GDM1 (cell line): ENCODE results near the gene PIK3CG.
"Not testable (repeated sequence)": the region's sequence is repeated elsewhere in the genome, so short reads cannot be mapped to it uniquely, and the experiment has no call there.

Experiments used
- DNase-seq: peaks from one replicate; lab custom pipeline; 2025; lab: John Stamatoyannopoulos, UW

The PIK3CG gene

DNA sequence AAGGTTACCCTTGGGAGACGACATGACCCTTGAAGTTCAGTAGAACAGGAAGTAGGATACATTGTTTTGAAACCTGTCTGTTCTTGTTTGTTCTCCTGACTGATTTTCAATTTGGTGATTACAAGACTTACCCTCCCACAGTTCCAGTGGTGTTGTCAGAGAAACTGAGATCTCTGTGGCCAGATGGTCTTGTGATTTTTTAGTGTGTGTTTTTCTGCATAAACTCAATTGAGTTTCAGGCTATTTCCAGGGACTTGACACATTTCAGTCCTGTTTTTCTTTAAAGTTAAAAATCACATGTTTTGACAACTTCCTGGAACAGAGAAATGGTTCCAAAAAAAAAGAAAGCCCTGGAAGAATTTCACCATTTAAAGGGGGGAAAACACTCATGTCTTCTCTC is 22.3 kb downstream of the PIK3CG start:
- DNase-seq = no peak

DNA sequence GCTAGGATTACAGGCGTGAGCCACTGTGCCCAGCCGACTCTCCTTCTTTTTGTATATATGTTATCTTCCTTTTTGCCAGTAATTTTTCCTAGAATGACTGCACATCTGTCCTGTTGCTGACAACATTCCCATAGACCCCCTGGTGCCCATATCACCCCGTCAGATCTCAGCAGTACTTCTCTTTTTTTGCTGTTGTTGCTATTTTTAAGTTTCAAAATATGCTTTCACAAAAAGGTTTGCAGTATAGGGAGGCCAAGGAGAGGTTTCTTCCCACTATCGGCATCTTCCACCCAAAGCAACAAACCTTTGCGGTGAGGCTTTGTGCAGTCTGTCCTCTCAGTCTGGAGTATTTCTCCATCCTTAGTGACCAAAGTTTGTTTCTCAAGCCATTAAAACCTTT is 23.1 kb downstream of the PIK3CG start:
- DNase-seq = no peak

DNA sequence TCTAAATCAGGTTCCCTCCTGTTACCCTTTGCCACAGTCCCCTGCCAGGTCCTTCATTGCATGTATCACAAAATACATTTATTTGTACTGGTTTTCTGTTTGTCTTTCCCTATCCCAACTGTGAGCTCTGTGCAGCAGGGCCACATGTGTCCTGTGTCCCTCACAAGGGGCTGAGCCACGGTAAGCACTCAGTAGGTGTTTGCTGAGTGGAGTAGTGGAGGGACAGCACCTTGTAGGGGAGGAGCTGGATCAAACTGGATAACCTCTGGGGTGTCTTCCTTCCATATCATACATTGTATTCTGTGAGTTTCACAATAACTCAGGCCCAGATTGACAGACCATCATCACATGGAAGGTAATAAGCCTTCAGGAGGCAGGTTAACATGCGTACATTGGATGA is 25.9 kb downstream of the PIK3CG start:
- no peak for DNase-seq

GRCh38 chr7:106891548-106892410 is 26.7 kb downstream of the PIK3CG start:
- DNase-seq = no peak

DNA sequence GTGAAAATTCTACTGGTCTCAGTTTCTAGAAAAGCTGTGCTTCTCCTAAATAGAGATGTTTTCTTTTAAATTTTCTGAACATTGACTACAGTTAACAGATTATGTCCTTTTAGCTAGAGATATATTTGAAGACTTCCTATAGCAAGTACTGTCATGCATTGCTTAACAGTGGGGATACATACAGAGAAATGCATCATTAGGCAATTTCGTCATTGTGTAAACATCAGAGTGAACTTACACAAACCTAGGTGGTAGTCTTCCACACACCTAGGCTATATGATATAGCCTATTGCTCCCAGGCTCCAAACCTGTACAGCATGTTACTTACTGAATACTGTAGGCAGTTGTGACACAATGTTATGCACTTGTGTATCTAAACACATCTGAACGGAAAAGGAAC is 28.5 kb downstream of the PIK3CG start:
- DNase-seq = no peak

DNA sequence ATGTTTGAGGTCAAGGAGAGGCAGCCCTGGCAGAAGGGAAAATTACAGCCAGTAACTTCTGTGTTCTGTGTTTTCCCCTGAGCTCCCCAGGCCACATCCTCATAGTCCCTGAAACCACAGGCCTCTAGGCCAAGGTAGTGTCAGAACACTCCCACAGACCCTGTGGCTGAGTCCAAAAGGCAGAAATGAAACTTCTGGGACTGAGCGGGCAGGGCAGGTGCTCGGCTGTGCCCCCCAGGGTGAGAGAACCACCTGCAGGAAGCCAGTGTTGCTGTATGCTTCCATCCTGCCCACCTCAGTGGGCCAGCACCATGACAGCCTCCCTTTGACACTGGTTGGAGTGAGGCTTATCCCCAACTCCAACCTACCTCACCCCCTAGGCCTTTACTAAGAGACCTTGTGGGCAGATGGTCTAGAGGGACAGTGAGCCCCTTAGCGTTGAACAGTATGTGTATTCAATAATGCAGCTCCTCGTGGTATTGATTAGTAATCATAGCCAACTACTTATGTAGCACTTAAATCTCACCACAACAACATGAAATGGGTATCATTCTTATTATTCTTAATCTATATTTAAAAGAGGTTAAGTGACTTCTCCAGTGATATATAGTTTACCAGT is 30.3 kb downstream of the PIK3CG start:
- peak; percentile 84 for DNase-seq

DNA sequence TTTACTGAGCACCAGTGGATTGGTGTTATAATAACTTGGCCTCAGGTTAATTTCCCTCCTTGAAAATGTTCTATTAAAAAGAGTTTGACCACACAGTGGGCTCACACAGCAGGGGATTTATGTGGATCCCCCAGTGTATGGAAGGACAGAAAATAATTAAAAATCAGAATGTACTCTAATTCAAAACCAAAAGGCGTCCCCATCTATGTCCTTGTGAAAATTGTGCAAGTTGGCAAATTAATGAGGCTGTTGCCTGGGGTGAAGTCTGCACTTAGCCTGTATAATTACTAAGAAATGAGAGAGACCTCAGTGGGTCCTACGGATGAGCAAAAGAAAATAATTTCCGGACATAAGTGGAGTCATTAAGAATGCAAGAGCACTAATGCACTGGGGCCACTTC is 31.1 kb downstream of the PIK3CG start:
- no peak for DNase-seq

DNA sequence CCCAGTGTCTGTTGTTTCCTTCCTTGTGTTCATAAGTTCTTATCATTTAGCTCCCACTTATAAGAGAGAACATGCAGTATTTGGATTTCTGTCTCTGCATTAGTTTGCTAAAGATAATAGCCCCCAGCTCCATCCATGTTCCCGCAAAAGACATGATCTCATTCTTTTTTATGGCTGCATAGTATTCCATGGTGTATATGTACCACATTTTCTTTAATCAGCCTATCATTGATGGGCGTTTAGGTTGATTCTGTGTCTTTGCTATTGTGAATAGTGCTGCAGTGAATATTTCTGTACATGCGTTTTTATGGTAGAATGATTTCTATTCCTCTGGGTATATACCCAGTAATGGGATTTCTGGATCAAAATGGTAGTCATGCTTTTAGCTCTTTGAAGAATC is 32.5 kb downstream of the PIK3CG start:
- DNase-seq = not testable (repeated sequence)

- not testable (repeated sequence) for DNase-seq
Measured at GRCh38 chr7:106898967-106899366, 33.9 kb downstream of the PIK3CG start.

- DNase-seq = no peak
Measured at GRCh38 chr7:106901828-106902441, 36.9 kb downstream of the PIK3CG start.

DNA sequence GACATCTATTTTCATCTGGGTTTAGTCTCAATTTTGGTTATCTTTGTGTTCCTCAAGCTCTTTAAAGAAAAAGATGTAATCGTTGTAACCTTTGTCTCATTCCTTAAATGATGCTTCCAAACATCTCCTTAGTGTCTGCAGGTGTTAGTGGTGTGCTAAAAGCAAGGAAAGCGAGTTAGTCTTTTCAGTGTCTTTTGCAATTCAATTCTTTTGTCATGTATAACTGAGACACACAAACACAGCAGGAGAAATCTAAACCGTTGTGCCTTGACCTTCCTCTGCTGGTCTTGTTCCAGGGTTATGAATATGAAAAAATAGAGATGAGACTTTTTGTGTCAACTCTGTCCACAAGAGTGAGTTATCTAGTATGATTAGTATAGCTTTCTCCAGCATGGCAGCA is 40.7 kb downstream of the PIK3CG start:
- DNase-seq = no peak

DNA sequence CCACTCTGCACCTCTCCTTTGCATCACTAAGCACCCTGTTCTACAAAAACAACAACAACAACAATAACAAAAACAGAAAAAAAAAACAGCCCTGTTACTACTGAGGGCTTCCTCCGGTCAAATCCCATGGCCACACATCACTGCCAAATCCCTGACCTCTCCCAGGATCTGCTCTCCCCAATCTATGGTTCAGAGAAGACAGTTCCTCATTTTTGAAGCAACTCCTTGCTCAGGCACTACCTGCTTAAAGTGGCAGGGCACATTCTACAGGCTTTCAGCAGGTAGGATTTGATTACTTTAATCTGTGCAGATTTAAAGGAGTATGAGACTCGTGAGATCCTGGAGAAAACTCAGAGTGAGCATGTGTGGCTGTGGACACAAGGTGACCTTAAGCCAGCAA is 46.9 kb downstream of the PIK3CG start:
- no peak for DNase-seq

- no peak for DNase-seq
Measured at GRCh38 chr7:106914018-106914607, 49.0 kb downstream of the PIK3CG start.

- no peak for DNase-seq
Measured at GRCh38 chr7:106915407-106915806, 50.3 kb downstream of the PIK3CG start.

DNA sequence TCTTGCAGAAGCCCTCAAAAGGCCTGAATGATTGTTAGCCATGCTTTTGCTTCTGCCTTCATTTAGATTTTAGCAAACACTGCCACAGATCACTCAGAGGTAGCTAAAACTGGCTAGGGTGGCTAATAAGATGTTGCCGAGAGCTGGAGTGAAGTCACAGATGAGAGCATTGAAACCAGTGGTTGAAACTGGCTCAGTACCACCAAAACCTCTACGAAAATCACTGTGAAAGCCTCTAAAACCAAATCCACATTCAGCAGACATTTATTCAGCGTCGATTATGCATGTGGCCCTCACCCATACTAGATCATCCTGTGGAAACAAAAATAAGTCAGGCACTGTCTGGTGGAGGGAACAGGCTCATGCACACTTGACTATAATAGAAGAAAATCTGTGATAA is 50.8 kb downstream of the PIK3CG start:
- no peak for DNase-seq

- no peak for DNase-seq
Measured at GRCh38 chr7:106916679-106917078, 51.6 kb downstream of the PIK3CG start.

GRCh38 chr7:106918991-106919390 is 53.9 kb downstream of the PIK3CG start:
- no peak for DNase-seq

DNA sequence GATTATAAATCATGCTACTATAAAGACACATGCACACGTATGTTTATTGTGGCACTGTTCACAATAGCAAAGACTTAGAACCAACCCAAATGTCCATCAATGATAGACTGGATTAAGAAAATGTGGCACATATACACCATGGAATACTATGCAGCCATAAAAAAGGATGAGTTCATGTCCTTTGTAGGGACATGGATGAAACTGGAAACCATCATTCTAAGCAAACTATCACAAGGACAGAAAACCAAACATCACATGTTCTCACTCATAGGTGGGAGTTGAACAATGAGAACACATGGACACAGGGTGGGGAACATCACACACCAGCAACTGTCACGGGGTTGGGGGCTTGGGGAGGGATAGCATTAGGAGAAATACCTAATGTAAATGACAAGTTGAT is 59.4 kb downstream of the PIK3CG start:
- not testable (repeated sequence) for DNase-seq

DNA sequence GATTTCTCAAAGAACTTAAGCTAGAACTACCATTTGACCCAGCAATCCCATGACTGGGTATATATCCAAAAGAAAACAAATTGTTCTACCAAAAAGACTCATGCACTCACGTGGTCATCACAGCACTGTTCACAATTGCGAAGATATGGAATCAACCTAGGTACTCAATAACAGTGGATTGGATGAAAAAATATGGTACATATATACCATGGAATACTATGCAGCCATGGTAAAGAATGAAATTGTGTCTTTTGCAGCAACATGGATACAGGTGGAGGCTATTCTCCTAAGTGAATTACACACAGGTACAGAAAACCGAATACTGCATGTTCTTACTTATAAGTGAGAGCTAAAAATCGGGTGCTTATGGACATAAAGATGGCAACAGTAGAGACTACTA is 61.8 kb downstream of the PIK3CG start:
- no peak for DNase-seq

DNA sequence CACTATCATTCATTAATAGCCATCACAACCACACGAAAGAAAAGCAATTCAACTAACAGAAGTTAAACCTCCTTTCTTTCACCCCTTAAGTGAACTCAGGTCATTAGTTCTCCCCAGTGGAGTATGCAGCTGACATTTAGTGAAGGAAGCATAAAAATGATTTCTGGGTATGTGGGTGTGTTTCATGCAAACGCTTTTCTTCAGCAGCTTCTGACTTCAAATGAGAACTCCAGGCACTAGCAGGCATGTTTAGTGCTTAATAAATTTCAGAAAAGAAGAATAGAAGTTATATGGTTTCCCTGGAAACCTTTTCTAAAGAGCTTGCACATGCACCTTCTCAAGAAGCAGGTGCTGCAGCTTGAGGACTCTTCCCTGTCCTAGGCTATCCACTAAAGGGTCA is 62.5 kb downstream of the PIK3CG start:
- no peak for DNase-seq

DNA sequence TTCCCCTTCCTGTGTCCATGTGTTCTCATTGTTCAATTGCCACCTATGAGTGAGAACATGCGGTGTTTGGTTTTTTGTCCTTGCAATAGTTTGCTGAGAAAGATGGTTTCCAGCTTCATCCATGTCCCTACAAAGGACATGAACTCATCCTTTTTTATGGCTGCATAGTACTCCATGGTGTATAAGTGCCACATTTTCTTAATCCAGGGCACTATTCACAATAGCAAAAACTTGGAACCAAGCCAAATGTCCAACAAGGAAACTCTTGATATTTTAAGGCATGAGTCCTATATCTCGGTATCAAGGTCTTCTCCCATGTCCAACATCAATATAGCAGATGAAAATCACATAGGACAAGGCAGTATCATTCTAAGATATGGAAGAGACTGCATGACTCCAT is 64.5 kb downstream of the PIK3CG start:
- DNase-seq = not testable (repeated sequence)

GRCh38 chr7:106936236-106936635 is 71.2 kb downstream of the PIK3CG start:
- DNase-seq = no peak

DNA sequence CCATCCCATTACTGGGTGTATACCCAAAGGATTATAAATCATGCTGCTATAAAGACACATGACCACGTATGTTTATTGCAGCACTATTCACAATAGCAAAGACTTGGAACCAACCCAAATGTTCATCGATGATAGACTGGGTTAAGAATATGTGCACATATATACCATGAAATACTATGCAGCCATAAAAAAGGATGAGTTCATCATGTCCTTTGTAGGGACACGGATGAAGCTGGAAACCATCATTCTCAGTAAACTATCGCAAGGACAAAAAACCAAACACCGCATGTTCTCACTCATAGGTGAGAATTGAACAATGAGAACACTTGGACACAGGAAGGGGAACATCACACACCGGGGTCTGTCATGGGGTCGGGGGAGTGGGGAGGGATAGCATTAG is 73.0 kb downstream of the PIK3CG start:
- not testable (repeated sequence) for DNase-seq
